Uterus (tissue), 4 donors: Measurements from ENCODE around the gene C1R. TPM values are rescaled to one million over a fixed set of nuclear protein-coding genes. Genes with fewer than 3 reads are reported as not detected.
A peak's percentile ranks its signal among the peaks of the same experiment; 100 is the strongest.

ENCODE experiments used
- DNase-seq, 2 donors: peaks; one replicate each; pipeline ENCODE4 v3.0.0-alpha.2; 2019 to 2020
- H3K27ac ChIP-seq, 2 donors: fragments of 200-600 bp; sonication (generic); 1 replicate in 1 of 2; 2 replicates in 1 of 2; pipeline ENCODE4 v1.5.1; 2016 to 2018
- H3K27me3 ChIP-seq, 2 donors: fragments of 200-600 bp; sonication (generic); one replicate each; pipeline ENCODE4 v1.5.1; 2018 to 2019; ENCODE audit warnings: control low read depth in 1 of 2
- H3K36me3 ChIP-seq, 2 donors: fragments of 200-600 bp; sonication (generic); one replicate each; pipeline ENCODE4 v1.5.1; 2019; ENCODE audit warnings: control low read depth in 1 of 2
- H3K4me1 ChIP-seq, 2 donors: fragments of 200-600 bp; sonication (generic); one replicate each; pipeline ENCODE4 v1.5.1; 2018 to 2019; ENCODE audit warnings: control low read depth in 1 of 2
- H3K4me3 ChIP-seq, 2 donors: fragments of 200-600 bp; sonication (generic); 1 replicate in 1 of 2; 2 replicates in 1 of 2; pipeline ENCODE4 v1.5.1; 2018 to 2019; ENCODE audit warnings: mild to moderate bottlenecking in 1 of 2
- H3K9me3 ChIP-seq, 2 donors: fragments of 200-600 bp; sonication (generic); one replicate each; pipeline ENCODE4 v1.5.1; 2019; ENCODE audit warnings: control low read depth in 1 of 2
- POLR2A ChIP-seq, 2 donors: fragments of 450-650 bp; IDR thresholded peaks; one replicate each; pipeline ENCODE4 v1.6.1; 2016; ENCODE audit warnings: antibody characterized with exemption in 2 of 2, mild to moderate bottlenecking in 1 of 2, moderate library complexity in 1 of 2
- intact Hi-C: fragments of 100-400 bp; cut with DNase I; formaldehyde crosslinking; loops from one replicate; pipeline ENCODE4 v1.15.1; 2023; ENCODE audit warnings: low total_unique reads
- total RNA-seq, 4 donors: library from RNA; depleted of rRNA in 3 of 4; stranded (reverse); fragments of >200 nt in 3 of 4; gene quantifications; one replicate each; pipeline versions ENCODE4 v1.1.0 to v1.2.4, GENCODE V29; 2014 to 2023
- TF ChIP-seq, protein P1 (sequence below), 4 experiments: fragments of 200-600 bp in 2 of 4; fragments of 450-650 bp in 2 of 4; sonication (generic) in 2 of 4; IDR thresholded peaks; one replicate each; pipeline ENCODE4 v1.5.1; 2016 to 2019; ENCODE audit warnings: antibody characterized with exemption in 4 of 4, mild to moderate bottlenecking in 2 of 4, moderate library complexity in 1 of 4
- donor health status: DM: yes; HTN: yes; CAD: no.

C1R gene
- total RNA-seq, 4 donors from 2014 or later, result 128 to 571 (median 411) TPM

DNA sequence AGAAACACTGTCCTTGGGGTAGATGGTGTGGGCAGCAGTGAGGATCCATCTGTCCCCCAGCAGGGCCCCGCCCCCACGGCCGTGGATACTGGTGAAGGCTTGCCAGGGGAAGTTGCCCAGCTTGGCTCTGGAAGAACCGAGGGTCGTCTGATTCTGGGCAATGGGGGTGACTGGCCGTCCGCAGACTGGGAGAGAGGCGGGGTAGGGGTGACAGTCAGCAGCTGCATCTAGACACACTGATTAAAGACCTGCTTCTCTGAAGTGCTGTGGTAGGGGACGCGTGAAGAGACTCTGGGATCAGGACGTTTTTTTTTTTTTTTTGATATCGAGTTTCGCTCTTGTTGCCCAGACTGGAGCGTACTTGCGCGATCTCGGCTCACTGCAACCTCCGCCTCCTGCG, 4.7 kb upstream of the C1R start:
- DNase-seq, result no peak
- no peaks in the 10 kb centered on the region for H3K9me3 ChIP-seq
- intact Hi-C loops, result no loop called here
- TF ChIP-seq, protein P1, sequence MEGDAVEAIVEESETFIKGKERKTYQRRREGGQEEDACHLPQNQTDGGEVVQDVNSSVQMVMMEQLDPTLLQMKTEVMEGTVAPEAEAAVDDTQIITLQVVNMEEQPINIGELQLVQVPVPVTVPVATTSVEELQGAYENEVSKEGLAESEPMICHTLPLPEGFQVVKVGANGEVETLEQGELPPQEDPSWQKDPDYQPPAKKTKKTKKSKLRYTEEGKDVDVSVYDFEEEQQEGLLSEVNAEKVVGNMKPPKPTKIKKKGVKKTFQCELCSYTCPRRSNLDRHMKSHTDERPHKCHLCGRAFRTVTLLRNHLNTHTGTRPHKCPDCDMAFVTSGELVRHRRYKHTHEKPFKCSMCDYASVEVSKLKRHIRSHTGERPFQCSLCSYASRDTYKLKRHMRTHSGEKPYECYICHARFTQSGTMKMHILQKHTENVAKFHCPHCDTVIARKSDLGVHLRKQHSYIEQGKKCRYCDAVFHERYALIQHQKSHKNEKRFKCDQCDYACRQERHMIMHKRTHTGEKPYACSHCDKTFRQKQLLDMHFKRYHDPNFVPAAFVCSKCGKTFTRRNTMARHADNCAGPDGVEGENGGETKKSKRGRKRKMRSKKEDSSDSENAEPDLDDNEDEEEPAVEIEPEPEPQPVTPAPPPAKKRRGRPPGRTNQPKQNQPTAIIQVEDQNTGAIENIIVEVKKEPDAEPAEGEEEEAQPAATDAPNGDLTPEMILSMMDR (IDR thresholded peaks at IDR 0.05), result no peak
- TF ChIP-seq POLR2A (IDR thresholded peaks at IDR 0.05), result no peak
- H3K36me3 ChIP-seq, result no peaks in the 10 kb centered on the region
- no peak overlapping the region for H3K4me3 ChIP-seq
- no peaks in the 10 kb centered on the region for H3K27me3 ChIP-seq
- H3K27ac ChIP-seq, result no peak overlapping the region
- no peaks in the 10 kb centered on the region for H3K4me1 ChIP-seq

DNA sequence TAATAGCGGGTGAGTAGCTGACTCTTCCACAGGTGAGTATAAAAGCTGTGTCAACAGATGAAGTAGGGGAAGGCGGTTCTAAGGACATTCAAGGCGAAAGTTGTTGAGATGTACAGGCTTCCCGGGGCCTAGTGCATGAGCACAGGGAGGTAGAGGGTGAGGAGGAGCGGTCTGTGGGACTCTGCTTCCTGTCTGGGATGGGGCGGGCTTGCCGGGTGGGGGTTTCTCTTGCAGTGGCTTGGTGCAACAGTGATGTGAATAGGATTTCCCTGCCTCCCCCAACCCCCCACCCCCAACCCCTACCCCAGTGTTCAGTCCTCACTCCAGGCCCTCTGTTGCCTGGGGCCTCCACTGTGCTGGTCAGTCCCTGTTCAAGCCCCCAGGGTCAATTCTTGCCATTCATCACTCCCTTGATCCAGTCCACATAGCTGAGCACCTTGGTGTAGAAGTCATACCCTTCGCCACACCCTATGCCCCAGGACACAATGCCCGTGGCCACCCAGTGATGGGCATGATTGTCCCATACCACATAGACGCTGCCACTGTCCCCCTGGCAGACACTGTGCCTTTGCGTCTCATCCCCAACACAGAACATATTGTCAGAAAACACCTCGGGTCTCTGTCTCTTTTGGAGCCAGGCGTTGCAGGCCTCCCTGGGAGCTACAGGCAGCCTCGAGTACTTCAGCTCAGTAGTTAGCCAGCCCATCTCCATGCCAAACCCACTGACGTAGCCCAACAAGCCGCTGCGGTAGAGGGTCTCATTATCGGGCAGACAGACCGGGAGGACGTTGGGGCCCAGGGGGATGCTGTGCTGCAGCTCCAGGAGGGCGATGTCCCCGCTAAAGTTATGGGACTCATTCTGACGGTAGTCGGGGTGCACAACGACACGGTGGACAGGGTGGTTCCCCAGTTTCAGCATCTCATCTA, 4.0 kb upstream of the C1R start:
- TF ChIP-seq POLR2A (IDR thresholded peaks at IDR 0.05), result no peak
- TF ChIP-seq, protein P1 (IDR thresholded peaks at IDR 0.05), result no peak
- no peak overlapping the region for H3K27ac ChIP-seq
- intact Hi-C loops, result no loop called here

DNA sequence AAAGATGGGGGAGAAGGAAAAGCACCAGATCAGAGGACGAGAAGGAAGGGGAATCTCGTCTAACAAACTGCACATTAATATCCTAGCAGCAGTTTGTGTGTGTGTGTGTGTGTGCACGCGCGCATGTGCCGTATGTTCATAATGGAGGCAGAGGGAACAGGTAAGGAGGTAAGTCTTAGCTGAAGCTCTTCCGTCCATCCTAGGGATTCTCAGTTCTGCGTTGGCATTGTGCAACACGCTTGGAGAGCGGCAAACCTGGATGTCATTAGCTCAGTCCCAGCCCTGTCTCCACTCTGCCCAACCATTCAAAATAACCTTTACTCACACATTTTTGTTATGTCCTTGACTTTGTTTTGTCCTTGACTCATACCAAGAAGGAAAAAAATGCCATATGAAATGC, 1.6 kb upstream of the C1R start:
- no peak for DNase-seq
- H3K27me3 ChIP-seq, result no peaks in the 10 kb centered on the region
- H3K4me3 ChIP-seq, result no peak overlapping the region
- H3K9me3 ChIP-seq, result no peaks in the 10 kb centered on the region
- H3K27ac ChIP-seq, result peak overlapping the region in 1 of 2 donors; percentile 75
- H3K36me3 ChIP-seq, result no peaks in the 10 kb centered on the region
- TF ChIP-seq, protein P1 (IDR thresholded peaks at IDR 0.05), result no peak
- no peak for TF ChIP-seq POLR2A (IDR thresholded peaks at IDR 0.05)
- H3K4me1 ChIP-seq, result no peaks in the 10 kb centered on the region
- intact Hi-C loops, result no loop called here

More for the DNA sequence above, 4.0 kb upstream of the C1R start:
- H3K9me3 ChIP-seq, result no peaks in the 10 kb centered on the region
- DNase-seq, result no peak
- H3K36me3 ChIP-seq, result no peaks in the 10 kb centered on the region
- no peak overlapping the region for H3K4me3 ChIP-seq
- no peaks in the 10 kb centered on the region for H3K4me1 ChIP-seq
- H3K27me3 ChIP-seq, result no peaks in the 10 kb centered on the region

DNA sequence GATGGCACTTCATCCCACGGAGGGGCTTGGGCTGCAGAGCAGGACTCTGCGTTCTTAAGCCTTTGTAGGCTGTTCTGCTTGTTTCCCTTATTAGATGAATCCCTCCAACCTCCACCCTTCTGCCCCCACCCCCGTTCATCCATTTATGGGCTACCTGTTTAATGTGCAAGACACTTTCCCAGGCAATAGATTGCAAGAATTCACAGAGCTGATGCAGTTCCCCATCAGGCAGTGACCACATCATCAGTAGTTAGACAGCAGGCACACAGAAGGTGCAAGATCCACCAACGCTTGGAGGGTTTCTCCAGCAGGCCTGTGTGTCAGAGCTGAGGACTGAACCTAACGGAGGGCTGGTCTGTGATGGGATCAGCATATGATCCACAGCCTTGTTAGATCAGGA, 1.2 kb upstream of the C1R start:
- Histone ChIP-seq H3K27me3 (no peaks in the 10 kb centered on the region), H3K4me3 (no peak overlapping the region), H3K36me3 (no peaks in the 10 kb centered on the region), H3K27ac (peak overlapping the region in 1 of 2 donors; percentile 75), H3K4me1 (no peaks in the 10 kb centered on the region), H3K9me3 (no peaks in the 10 kb centered on the region)
- DNase-seq, result no peak
- intact Hi-C loops, result no loop called here
- TF ChIP-seq, protein P1 (IDR thresholded peaks at IDR 0.05), result no peak

DNA sequence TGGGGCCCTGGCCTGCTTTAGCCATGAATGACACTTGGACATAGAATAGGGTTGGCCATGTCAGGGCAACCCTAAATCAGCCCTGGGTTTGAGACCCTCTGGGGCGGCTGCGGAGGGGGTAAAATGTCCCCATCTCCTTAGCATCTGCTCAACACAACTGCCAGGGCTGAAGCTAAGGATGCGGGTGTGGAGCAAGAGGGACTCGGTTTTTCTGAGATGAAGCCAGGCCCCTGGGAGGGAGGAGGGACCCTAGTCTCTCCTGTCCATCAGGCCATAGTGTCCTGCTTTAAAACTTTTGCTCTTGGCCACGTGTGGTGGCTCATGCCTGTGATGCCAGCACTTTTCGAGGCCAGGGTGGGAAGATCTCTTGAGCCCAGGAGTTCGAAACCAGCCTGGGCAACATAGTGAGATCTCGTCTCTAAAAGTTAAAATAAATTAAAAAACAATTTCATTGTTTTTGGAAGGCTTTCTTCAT, 778 bp upstream of the C1R start:
- Histone ChIP-seq H3K36me3 (no peaks in the 10 kb centered on the region), H3K4me3 (no peak overlapping the region), H3K27ac (peak overlapping the region; percentile 75 to 87), H3K27me3 (no peaks in the 10 kb centered on the region), H3K9me3 (no peaks in the 10 kb centered on the region), H3K4me1 (no peaks in the 10 kb centered on the region)
- no peak for DNase-seq
- TF ChIP-seq, protein P1 (IDR thresholded peaks at IDR 0.05), result no peak
- TF ChIP-seq POLR2A (IDR thresholded peaks at IDR 0.05), result no peak
- intact Hi-C loops, result no loop called here
